Fibroblast of skin of left quadriceps (primary cell): ENCODE results near the gene ANKRD33B.

ENCODE experiments used
- DNase-seq, 2 experiments: peaks; one replicate each; pipeline ENCODE4 v3.0.0-alpha.2; 2013; ENCODE audit warnings: low read depth in 2 of 2

The ANKRD33B gene

DNA sequence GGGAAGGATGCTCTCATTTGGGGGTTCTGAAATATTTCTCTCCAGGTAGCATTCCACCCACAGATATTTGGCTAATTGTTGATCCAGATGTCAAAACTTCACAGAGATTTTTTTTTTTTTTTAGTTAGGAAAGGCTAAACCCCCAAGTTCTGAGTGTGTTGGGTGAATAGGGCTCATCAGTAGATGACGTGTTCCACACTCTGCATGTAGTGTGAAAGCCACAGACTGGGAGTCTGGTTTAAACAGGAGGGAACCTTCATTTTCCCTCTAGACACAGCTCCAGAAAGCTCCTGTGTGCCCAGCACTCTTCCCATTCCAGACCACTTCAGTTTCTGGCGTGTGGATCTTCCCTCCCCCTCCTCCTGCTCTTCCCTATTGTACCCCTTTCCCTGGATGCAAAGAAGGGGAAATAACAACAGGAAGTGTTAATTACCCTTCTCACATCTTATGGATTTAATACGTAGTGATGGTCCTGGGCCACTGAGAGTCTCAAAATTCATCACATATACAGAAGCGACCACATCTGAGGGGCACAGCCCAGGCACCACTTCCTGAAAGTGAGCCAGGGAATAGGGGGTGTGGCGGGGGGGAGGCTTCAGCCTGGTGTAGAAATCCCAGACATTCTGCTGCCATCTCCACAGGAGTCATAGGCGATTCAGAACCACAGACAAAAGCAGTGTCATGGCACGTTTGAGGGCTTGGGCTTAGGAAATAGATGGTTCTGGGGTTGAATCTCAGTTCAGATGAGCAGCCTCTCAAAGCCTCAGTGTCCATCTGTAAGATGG lies 132.1 kb downstream of the ANKRD33B start:
- no peak for DNase-seq

DNA sequence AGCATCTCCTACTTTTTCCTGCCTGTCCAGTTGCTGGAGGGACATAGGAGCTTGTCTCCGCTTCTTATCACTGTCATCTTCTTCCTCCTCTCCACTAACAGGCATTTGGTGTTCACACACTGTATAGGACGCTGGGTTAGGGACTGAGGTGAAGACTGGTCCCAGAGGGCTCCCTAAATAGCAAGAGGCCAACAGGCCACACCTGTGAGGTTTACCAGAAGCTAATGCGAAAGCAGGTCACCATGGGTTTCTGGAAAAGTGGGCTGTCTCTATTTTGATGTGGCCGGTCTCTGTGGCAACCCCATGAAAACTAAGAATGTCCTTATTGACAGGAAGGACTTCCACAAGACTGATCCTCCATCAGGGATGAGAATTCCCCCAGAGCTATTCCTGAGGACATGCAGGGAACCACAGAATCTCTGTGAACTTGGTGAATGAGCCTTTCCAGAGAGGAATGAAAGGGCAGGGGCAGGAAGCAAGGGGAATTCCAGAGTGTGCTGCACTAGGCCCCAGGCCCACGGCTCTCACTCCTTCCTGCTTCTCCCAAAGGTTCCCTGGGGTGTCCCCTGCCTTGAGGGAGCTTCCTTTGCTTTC lies 135.5 kb downstream of the ANKRD33B start:
- DNase-seq, result no peak

DNA sequence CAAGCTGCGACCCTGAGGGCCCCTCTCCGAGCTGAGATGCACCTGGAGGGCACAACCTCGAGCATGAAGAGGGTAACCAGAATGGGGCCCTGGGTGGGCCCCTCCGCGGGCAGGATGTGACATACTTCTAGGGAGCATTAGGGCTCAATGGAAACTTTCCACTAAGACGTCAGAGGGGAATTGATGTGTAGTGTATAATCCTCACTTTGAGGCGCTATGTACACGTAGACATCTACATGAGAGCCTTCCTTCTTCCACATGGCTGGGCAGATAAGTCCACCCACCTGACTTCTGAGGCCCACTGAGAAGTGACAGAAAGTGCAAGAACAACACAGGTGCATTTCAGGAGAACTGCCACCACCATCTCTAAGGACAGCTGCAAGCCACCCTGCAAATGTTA lies 136.1 kb downstream of the ANKRD33B start:
- no peak for DNase-seq

DNA sequence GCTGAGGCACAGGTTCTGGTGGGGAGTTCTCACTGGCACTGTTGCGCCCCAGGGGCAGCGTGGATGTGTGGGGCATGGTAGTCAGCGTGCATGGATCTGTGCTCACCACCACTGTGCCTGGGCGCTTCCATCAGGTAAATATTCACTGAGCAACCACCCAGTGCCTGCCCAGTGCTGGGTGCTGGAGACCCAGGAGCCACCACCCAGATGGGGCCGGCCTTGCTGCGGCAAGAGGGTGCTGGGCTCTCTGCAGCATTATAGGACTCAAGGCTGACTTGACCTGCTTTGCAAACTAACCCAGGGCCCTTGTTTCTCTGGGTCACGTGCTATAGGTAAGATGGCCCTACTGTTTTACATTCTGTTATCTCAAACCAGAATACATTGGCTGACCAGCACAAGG lies 136.6 kb downstream of the ANKRD33B start:
- no peak for DNase-seq

DNA sequence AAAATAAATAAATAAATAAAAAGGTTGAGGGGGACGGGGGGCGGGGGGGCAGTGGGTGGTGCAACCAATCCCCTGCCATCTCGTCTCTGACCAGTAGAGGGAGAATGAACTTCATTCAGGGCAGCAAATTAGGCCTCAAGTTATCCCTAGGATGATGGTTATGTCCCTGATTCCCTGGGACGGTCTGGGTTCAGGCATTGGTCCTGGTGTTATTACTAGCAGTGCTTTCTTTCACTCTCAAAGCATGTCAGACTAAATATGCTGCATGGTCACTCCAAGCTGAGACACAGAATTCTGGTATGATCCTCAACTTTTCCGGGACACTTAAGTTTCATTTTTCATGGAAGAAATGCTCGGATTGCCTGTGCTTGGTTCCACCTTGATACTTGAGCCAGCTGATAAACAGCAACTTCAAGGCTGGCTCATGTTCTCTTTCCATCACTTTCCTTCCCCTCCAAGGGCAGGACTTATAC lies 137.7 kb downstream of the ANKRD33B start:
- DNase-seq, result no peak

DNA sequence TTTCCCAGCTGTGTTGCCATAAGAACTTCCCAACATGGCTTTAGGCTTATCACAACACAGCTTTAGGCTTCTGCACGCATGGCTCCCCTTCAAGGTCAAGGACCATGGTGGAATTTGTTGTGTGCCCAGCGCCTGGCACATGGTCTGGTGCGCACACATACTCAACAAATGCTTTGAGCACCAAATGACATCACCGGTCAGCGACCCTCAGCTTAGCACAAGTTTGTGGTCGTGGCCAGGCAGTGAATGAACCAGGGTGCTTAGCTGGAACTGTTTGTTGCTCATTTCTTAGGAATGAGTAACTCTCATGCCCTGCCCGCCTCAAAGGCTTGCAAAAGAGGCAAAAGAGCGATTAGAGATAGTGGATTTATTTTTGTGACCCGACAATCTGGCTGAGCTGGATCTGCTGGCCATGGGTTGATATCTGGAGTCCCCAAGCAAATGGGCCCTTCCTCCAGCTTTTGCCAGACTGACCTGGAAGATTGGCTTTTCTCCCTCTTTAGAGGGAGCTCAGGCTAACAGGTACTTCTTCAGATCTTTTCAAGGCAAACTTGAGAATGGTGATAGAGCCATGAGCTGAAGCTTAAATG lies 138.3 kb downstream of the ANKRD33B start:
- no peak for DNase-seq

DNA sequence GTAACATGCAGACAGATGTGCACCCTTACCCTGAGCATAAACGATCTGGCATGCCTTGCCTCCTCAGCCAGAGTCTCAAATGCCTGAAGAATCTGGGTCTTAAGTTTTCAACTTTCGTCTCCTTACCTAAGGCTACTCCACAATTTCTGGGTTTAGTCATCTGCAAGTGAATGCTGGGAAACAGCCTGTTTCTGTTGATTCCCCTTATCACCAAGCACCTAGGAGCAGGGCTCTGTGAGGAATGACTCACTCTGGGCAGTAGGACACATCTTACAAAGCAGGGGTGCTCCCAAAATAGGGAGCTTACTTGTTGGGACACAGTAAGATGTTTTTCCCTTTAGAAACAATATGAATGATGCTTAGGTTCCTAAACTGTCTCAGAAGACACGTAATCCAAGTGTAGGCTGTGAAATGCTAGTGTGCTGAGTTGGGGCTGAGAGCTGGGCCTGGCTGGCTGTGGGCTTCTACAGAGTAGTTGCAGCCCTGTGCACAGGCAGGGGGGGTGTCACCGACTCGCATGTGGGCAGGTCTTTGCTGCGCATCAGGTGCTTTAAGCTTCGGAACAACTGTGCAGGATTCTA lies 139.1 kb downstream of the ANKRD33B start:
- no peak for DNase-seq

DNA sequence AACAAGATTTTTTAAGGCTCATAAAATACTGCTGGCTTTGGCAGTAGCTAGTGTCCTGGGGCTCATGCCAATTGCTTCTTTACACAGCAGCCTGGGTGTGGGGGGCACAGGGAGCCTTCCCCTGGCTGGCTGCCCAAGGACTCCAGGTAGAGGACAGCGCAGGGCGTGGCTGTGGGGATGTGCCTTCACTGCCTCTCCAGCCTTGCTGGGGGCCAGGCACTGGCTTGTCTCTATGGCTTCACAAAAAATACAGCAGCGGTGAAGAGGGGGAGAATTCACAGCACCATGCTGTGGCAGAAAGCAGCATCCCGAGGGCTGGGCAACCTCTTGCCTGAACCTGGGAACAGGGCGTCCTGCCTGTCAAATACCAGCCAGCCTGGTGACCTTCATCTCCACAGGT lies 139.8 kb downstream of the ANKRD33B start:
- no peak for DNase-seq

DNA sequence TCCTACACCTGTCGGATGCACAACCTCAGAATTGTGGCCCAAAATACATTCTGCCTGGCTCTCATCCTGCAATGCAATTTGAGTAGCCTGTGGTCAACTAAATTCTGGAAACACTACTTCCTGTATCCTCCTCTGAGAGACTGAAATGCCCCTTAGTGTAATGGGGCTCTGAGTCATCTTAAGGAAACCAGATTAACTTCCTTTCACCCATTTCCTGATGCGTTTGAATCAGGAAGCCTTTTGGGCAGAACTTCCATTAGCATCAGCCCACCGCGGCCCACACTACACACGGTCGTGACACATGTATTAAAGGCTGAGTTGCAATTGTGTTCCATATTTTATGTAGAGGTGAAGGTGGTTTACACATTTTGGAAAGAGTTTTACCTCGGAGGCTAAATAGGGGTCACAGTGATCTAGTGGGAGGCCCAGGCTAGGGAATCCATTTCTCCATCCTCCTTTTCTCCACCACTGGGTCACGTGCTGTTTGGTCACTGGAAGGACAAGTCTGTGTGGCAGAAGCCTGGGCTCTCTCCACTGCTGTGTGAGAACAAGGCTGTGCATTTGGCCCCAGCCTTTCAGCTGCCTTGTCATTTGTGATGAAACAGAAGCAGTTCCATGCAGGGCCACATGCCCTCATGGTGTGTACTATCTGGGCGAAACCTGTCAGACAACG lies 141.2 kb downstream of the ANKRD33B start:
- DNase-seq, result no peak

DNA sequence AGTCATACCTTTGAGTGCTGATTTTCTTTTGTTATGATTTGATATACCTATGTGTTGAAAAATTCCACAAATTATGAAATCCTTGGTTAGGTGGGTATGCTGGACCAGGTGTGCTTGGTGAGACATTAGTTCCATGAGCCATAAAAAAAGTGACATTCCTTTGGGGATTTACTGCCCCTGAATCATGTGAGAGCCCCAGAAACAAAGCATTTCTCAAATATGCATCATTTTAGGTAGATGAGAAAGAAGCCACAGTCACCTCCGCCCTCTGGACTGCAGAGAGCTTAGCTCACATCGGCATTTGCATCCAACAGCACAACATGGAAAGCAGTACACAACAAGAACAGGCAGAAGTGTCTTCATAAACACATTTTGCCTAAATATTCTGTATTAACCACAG lies 141.9 kb downstream of the ANKRD33B start:
- no peak for DNase-seq

DNA sequence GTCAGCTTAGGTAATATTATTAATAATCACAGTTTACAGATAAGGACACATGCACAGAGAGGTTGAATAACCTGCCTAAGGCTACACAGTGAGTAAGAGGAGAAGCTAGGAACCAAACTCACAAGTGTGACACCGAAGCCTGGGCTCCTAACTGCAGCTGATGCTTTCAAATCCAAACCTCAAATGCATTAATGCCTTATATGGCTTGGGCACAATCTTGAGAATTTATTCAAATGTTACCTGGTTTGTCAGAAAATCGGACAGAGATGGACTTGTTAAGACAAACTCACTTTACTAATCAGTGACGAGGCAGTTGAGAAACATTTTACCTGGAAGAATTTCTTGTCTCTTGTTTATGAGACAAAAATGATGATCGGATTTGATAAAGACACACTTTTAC lies 142.5 kb downstream of the ANKRD33B start:
- no peak for DNase-seq
